WERI-Rb-1 (cell line): ENCODE results near the gene TAPBP.
"Not testable (repeated sequence)": the region's sequence is repeated elsewhere in the genome, so short reads cannot be mapped to it uniquely, and the experiment has no call there.

ENCODE experiments used
- DNase-seq: peaks from one replicate; pipeline ENCODE4 v3.0.0-alpha.2; 2020
- H3K27ac ChIP-seq: fragments of 250-450 bp; sonication (Bioruptor Pico); 2 replicates; pipeline ENCODE4 v1.5.1; 2020; ENCODE audit warnings: mild to moderate bottlenecking, moderate library complexity
- H3K27me3 ChIP-seq: fragments of 250-450 bp; sonication (Bioruptor Pico); 2 replicates; pipeline ENCODE4 v1.5.1; 2021; ENCODE audit warnings: mild to moderate bottlenecking, low read depth, moderate library complexity; ENCODE audit not compliant: insufficient read depth, severe bottlenecking
- H3K36me3 ChIP-seq: fragments of 250-450 bp; sonication (Bioruptor Pico); 2 replicates; pipeline ENCODE4 v1.5.1; 2020; ENCODE audit warnings: mild to moderate bottlenecking, moderate library complexity
- H3K4me3 ChIP-seq: 2 replicates; pipeline ENCODE4 v1.5.1; 2011; ENCODE audit warnings: low read depth, mild to moderate bottlenecking, control low read depth, low read length
- H3K9me3 ChIP-seq: fragments of 250-450 bp; sonication (Bioruptor Pico); 2 replicates; pipeline ENCODE4 v1.5.1; 2021; ENCODE audit warnings: mild to moderate bottlenecking, moderate library complexity; ENCODE audit not compliant: severe bottlenecking
- CTCF ChIP-seq: IDR thresholded peaks from 2 replicates; pipeline ENCODE4 v1.5.1; 2011; ENCODE audit warnings: low read depth, mild to moderate bottlenecking, control low read depth, inconsistent platforms, low read length

Gene TAPBP

GRCh38 chr6:33313709-33314514 lies at the start of gene TAPBP:
Gene TAPBP, minus strand, starts transcription at chr6:33314078. Its CDS starts 37 bp downstream, at chr6:33314041.
- Histone ChIP-seq H3K27me3 (no peaks in the 10 kb centered on the region), H3K9me3 (no peaks in the 10 kb centered on the region), H3K36me3 (peaks cover 13% of the 10 kb centered on the region), H3K27ac (no peak within 1 kb of the TSS), H3K4me3 (peak within 1 kb of the TSS; percentile 56)
- TF ChIP-seq CTCF = no peak
- peak; percentile 47 for DNase-seq

GRCh38 chr6:33363486-33363885 lies 49.6 kb upstream of the TAPBP start:
- DNase-seq, H3K9me3 ChIP-seq, H3K27ac ChIP-seq, H3K27me3 ChIP-seq, H3K4me3 ChIP-seq, H3K36me3 ChIP-seq: not testable (repeated sequence)

- H3K27ac ChIP-seq = no peak overlapping the region
- no peaks in the 10 kb centered on the region for H3K36me3 ChIP-seq
- no peak for DNase-seq
- peaks cover 10% of the 10 kb centered on the region for H3K9me3 ChIP-seq
- no peak for TF ChIP-seq CTCF
- H3K4me3 ChIP-seq = no peak overlapping the region
- H3K27me3 ChIP-seq = no peaks in the 10 kb centered on the region
These were observed 45.5 kb upstream of the TAPBP start for GRCh38 chr6:33359331-33359730.

- Histone ChIP-seq H3K9me3 (peaks cover 10% of the 10 kb centered on the region), H3K27ac (peak overlapping the region; percentile 59)
- not testable (repeated sequence) for H3K36me3 ChIP-seq, H3K27me3 ChIP-seq, H3K4me3 ChIP-seq
- DNase-seq = peak; percentile 73
These were observed 43.4 kb upstream of the TAPBP start for GRCh38 chr6:33357160-33357871.

- Histone ChIP-seq H3K27ac (no peak overlapping the region), H3K36me3 (no peaks in the 10 kb centered on the region), H3K27me3 (no peaks in the 10 kb centered on the region), H3K9me3 (peaks cover 10% of the 10 kb centered on the region), H3K4me3 (no peak overlapping the region)
- no peak for TF ChIP-seq CTCF
- DNase-seq = no peak
These were observed 42.4 kb upstream of the TAPBP start for GRCh38 chr6:33356295-33356694.

- not testable (repeated sequence) for H3K27me3 ChIP-seq
These were observed 42.0 kb upstream of the TAPBP start for GRCh38 chr6:33355860-33356259.

GRCh38 chr6:33347816-33348215 lies 33.9 kb upstream of the TAPBP start:
- no peak for DNase-seq
- no peak overlapping the region for H3K27ac ChIP-seq
- H3K9me3 ChIP-seq = no peaks in the 10 kb centered on the region
- no peaks in the 10 kb centered on the region for H3K27me3 ChIP-seq
- no peak for TF ChIP-seq CTCF
- no peak overlapping the region for H3K4me3 ChIP-seq
- no peaks in the 10 kb centered on the region for H3K36me3 ChIP-seq

More at GRCh38 chr6:33355860-33356259, 42.0 kb upstream of the TAPBP start:
- not testable (repeated sequence) for H3K36me3 ChIP-seq, H3K27ac ChIP-seq, H3K4me3 ChIP-seq, DNase-seq
- peaks cover 10% of the 10 kb centered on the region for H3K9me3 ChIP-seq

GRCh38 chr6:33346972-33347371 lies 33.1 kb upstream of the TAPBP start:
- not testable (repeated sequence) for H3K9me3 ChIP-seq, DNase-seq

More at GRCh38 chr6:33346972-33347371, 33.1 kb upstream of the TAPBP start:
- not testable (repeated sequence) for H3K27ac ChIP-seq, H3K27me3 ChIP-seq, H3K36me3 ChIP-seq, H3K4me3 ChIP-seq
